ENCODE data around the gene ADORA3. TPM values are rescaled to one million over a fixed set of nuclear protein-coding genes. Genes with fewer than 3 reads are reported as not detected.

The ADORA3 gene
- total and polyA plus RNA-seq, 2 of the 4 experiments (the other 2 are of a cell fraction) = not detected

- POLR2A ChIA-PET (ENCODE audit: unreplicated experiment) = no interaction called here
- H3K4me2 ChIP-seq (ENCODE audit: low read depth, low read length) = 0 out of 2 replicates have a peak overlapping the region, but pooled peaks have one; percentile 3
- intact Hi-C loops (cut with micrococcal nuclease) (no loop called here), in situ Hi-C loops (cut with MboI; ENCODE audit: low sequenced_read_pairs) (no loop called here), dilution Hi-C loops (cut with HindIII; ENCODE audit: low sequenced_read_pairs, unreplicated experiment) (no loop called here)
- H3K36me3 ChIP-seq (ENCODE audit: control insufficient read depth, insufficient read depth, low read length) = no peaks in the 10 kb centered on the region
- no peak for TF ChIP-seq CTCF (conservative IDR thresholded peaks at IDR 0.05; ENCODE audit: low read depth, low read length)
- no peak for TF ChIP-seq ELK1 (IDR thresholded peaks at IDR 0.05; ENCODE audit: borderline replicate concordance, low read depth, low read length)
- no peak for TF ChIP-seq RFX5 (IDR thresholded peaks at IDR 0.05; ENCODE audit: low read depth, low read length)
- TF ChIP-seq USF2 (IDR thresholded peaks at IDR 0.05; ENCODE audit: low read depth, low read length) = no peak
- TF ChIP-seq SMC3 (IDR thresholded peaks at IDR 0.05; ENCODE audit: low read depth, low read length) = no peak
- no peak for TF ChIP-seq MAFK (IDR thresholded peaks at IDR 0.05; ENCODE audit: low read depth, low read length)
- TF ChIP-seq NFE2L2 (IDR thresholded peaks at IDR 0.05; ENCODE audit: low read depth, low read length) = no peak
- no peak for TF ChIP-seq FOS (IDR thresholded peaks at IDR 0.05; ENCODE audit: low read depth, low read length)
- no peak for TF ChIP-seq CEBPB (IDR thresholded peaks at IDR 0.05; ENCODE audit: low read depth, low read length)
- H4K8ac ChIP-seq (ENCODE audit: low read depth in 2 of 2, low read length in 2 of 2) = peak overlapping the region in 1 of 2 experiments; percentile 37; a peak in 2 of 4 replicates
- peak overlapping the region; percentile 53; the same call in 1 of the 2 replicates for H2BK20ac ChIP-seq (ENCODE audit: low read depth, low read length)
- H3K27me3 ChIP-seq (ENCODE audit: control insufficient read depth, insufficient read depth, low read length) = no peaks in the 10 kb centered on the region
- no peaks in the 10 kb centered on the region; the same call in 1 of the 2 replicates for H3K9me1 ChIP-seq (ENCODE audit: insufficient read depth, low read length)
- H3K27ac ChIP-seq (ENCODE audit: insufficient read depth, low read length) = no peak overlapping the region
- H3K9me3 ChIP-seq (ENCODE audit: control insufficient read depth, insufficient read depth, low read length) = no peaks in the 10 kb centered on the region
- H2BK120ac ChIP-seq (ENCODE audit: low read depth, low read length) = peak overlapping the region; percentile 65
- H4K20me1 ChIP-seq (ENCODE audit: insufficient read depth, low read length) = no peaks in the 10 kb centered on the region
- H2AFZ ChIP-seq (replicated peaks; ENCODE audit: low read length, poor library complexity) = peak overlapping the region; percentile 55
- peak overlapping the region; percentile 73 for H3K23ac ChIP-seq (ENCODE audit: low read depth, low read length)
- H3K4ac ChIP-seq (ENCODE audit: low read depth, low read length) = peak overlapping the region; percentile 48
- whole genome bisulfite sequencing, 2 experiments (ENCODE audit: extremely low coverage in 2 of 2, insufficient read length in 1 of 2) = 33% methylated on average over 1 of the region's 14 CpGs; no CpG with 5 or more reads in 1 of the 2 experiments
- H4K5ac ChIP-seq (ENCODE audit: low read depth, low read length) = no peak overlapping the region
- H2AK5ac ChIP-seq (ENCODE audit: low read depth, low read length) = no peak overlapping the region
- CTCF ChIA-PET = interaction anchor here (1.3 kb wide), 1 partner anchor 35 kb away, joined by 4 read pairs; no protein-coding TSS in a partner anchor
- peak overlapping the region; percentile 18; the same call in 1 of the 3 replicates for H2BK15ac ChIP-seq (ENCODE audit: low read depth, low read length)
- peaks cover 4% of the 10 kb centered on the region; the same call in 1 of the 2 replicates for H3K4me1 ChIP-seq (ENCODE audit: control insufficient read depth, insufficient read depth, low read length)
- ATAC-seq (ENCODE audit: low read depth) (peak; percentile 55), DNase-seq (no peak)
- H3K4me3 ChIP-seq (ENCODE audit: insufficient read depth, low read depth, low read length) = no peak overlapping the region
- no peak overlapping the region for H3K9ac ChIP-seq (ENCODE audit: low read depth, low read length)
- no peak overlapping the region for H3K18ac ChIP-seq (ENCODE audit: low read depth, low read length)
- H4K91ac ChIP-seq (ENCODE audit: insufficient read depth, low read depth, low read length) = no peak overlapping the region
- no TSS peak for BruUV-seq (replicated peaks)
- no peak overlapping the region for H2BK5ac ChIP-seq (ENCODE audit: low read depth, low read length, poor library complexity, severe bottlenecking)
- H2AK9ac ChIP-seq (replicated peaks; ENCODE audit: low read depth, low read length, poor library complexity) = no peak overlapping the region
- H3K14ac ChIP-seq (replicated peaks; ENCODE audit: low read depth, low read length) = peak overlapping the region; percentile 54
- no peak overlapping the region for H3K56ac ChIP-seq (ENCODE audit: extremely low read depth, insufficient read depth, low read length)
- H3K79me1 ChIP-seq (ENCODE audit: low read depth in 1 of 2, low read length in 2 of 2) = no peaks in the 10 kb centered on the region
These were observed 32.1 kb upstream of the ADORA3 start for GRCh38 chr1:111535256-111536191.
